ENCODE results near the gene GSTA5. TPM values are rescaled to one million over a fixed set of nuclear protein-coding genes. Genes with fewer than 3 reads are reported as not detected.
"Not testable (repeated sequence)": the region's sequence is repeated elsewhere in the genome, so short reads cannot be mapped to it uniquely, and the experiment has no call there.

Gene GSTA5
- total RNA-seq, 4 donors from 2014 or later, result not detected

DNA sequence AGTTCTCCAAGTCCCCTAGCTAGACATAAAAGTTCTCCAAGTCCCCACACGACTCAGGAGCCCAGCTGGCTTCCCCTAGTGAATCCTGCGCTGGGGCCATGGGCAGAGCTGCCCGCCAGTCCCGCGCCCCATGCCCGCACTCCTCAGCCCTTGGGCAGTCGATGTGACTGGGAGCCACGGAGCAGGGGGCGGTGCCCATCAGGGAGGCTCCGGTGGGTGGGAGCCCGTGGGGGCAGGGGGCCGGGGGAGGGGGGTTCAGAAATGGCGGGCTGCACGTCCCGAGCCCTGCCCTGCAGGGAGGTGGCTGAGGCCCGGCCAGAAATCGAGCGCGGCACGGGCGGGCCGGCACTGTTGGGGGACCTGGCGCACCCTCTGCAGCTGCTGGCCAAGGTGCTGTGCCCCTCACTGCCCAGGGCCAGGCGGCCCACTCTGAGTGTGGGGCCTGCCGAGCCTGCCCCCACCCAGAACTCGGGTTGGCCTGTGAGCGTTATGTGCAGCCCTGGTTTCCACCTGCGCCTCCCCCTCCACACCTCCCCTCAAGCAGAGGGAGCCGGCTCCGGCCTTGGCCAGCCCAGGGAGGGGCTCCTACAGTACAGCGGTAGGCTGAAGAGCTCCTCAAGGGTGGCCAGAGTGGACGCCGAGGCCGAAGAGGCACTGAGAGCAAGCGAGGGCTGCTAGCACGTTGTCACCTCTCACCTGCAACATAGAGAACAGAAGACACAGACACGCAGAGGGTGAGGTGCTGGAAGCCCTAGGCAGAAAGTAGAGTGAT is 11.4 kb downstream of the GSTA5 start:
- WGBS, 2 donors, result 84 to 90% methylated on average over 33 of the region's 37 CpGs
- no peaks in the 10 kb centered on the region for H3K4me1 ChIP-seq
- H3K9me3 ChIP-seq, result no peaks in the 10 kb centered on the region
- no peak for DNase-seq (ENCODE audit: low spot score in 2 of 2)
- H3K36me3 ChIP-seq, result no peaks in the 10 kb centered on the region
- H3K27ac ChIP-seq, result no peak overlapping the region
- TF ChIP-seq, protein P1, sequence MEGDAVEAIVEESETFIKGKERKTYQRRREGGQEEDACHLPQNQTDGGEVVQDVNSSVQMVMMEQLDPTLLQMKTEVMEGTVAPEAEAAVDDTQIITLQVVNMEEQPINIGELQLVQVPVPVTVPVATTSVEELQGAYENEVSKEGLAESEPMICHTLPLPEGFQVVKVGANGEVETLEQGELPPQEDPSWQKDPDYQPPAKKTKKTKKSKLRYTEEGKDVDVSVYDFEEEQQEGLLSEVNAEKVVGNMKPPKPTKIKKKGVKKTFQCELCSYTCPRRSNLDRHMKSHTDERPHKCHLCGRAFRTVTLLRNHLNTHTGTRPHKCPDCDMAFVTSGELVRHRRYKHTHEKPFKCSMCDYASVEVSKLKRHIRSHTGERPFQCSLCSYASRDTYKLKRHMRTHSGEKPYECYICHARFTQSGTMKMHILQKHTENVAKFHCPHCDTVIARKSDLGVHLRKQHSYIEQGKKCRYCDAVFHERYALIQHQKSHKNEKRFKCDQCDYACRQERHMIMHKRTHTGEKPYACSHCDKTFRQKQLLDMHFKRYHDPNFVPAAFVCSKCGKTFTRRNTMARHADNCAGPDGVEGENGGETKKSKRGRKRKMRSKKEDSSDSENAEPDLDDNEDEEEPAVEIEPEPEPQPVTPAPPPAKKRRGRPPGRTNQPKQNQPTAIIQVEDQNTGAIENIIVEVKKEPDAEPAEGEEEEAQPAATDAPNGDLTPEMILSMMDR (IDR thresholded peaks at IDR 0.05), result no peak
- no peak for TF ChIP-seq POLR2A (IDR thresholded peaks at IDR 0.05)
- TF ChIP-seq EP300 (IDR thresholded peaks at IDR 0.05), result no peak
- no peak overlapping the region for H3K4me3 ChIP-seq
- no peaks in the 10 kb centered on the region for H3K27me3 ChIP-seq

DNA sequence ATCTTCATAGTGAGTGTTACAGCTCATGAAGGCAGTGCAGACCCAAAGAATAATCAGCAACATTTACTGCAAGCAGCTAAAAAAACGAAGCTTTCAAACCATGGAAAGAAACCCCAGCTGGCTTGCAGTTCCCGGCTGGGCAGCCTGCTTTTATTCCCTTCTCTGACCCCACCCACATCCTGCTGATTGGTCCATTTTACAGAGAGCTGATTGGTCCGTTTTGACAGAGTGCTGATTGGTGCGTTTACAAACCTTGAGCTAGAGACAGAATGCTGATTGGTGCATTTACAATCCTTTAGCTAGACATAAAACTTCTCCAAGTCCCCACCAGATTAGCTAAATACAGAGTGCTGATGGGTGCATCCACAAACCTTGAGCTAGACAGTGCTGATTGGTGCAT is 12.0 kb downstream of the GSTA5 start:
- H3K36me3 ChIP-seq; H3K27ac ChIP-seq; DNase-seq (ENCODE audit: low spot score in 2 of 2); H3K27me3 ChIP-seq; H3K4me3 ChIP-seq; H3K9me3 ChIP-seq; H3K4me1 ChIP-seq: not testable (repeated sequence)
- 81% methylated on average over 4 of the region's 4 CpGs for WGBS, 2 donors

DNA sequence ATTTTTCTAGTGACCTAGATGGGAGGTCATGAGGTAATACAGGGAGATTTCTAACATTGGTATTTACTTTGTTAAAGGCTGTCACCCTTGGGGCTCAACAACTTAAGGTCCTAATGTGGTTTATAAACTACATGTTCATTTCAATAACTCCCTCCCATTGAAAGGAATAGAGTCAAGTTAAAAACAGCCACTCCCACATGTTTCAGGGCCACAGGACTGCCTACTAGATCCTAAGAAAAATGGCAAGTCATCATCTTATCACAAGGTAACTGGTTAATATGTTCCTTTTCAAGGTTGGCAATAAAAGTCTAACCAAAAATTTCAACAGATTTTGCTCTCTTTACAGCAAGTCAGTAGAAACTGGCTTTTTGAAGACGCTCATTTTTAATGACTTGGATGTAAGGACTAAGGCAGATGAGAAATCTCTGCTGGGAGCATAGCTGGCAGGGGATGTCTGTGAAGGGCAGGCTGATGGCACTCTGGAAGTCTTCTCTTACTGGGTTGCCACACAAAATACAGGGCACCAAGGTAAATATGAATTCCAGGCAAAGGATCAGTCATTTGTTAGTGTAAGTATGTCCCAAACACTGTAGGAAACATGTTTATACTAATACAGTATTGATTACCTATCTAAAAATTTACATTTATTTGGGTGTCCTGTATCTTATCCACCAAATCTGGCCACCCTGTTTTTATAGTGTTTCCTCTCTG is 13.4 kb downstream of the GSTA5 start:
- H3K27ac ChIP-seq; DNase-seq (ENCODE audit: low spot score in 2 of 2); H3K9me3 ChIP-seq: not testable (repeated sequence)

DNA sequence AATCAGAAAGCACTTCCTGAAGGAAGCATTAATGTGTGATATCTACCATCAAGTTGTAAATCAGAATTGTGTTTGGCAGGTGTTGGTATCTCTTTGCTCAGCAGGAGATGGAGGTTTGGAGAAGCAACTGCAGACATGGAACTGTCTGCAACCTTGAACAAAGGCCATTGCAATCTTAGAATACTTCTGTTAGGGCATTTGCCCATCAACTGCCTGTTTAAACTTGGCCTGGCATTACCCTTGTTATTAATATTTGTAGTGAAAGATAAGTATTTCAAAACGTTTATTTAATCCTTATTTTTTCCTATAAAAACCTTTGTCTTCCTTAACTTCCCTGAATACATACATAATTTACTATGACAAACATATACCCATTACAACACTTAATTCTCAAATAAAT is 14.1 kb downstream of the GSTA5 start:
- DNase-seq (ENCODE audit: low spot score in 2 of 2), result no peak
- peaks cover 0 to 9% (median 0%) of the 10 kb centered on the region in 4 donors for H3K9me3 ChIP-seq
- no peaks in the 10 kb centered on the region for H3K36me3 ChIP-seq
- no peaks in the 10 kb centered on the region for H3K4me1 ChIP-seq
- TF ChIP-seq, protein P1 (IDR thresholded peaks at IDR 0.05), result no peak
- no peak for TF ChIP-seq EP300 (IDR thresholded peaks at IDR 0.05)
- TF ChIP-seq POLR2A (IDR thresholded peaks at IDR 0.05), result no peak
- no peaks in the 10 kb centered on the region for H3K27me3 ChIP-seq
- no peak overlapping the region for H3K4me3 ChIP-seq
- H3K27ac ChIP-seq, result no peak overlapping the region
- WGBS, 2 donors, result 40 to 46% methylated on average over 1 of the region's 1 CpG

More for the DNA sequence above, 13.4 kb downstream of the GSTA5 start:
- 89 to 92% methylated on average over 1 of the region's 1 CpG for WGBS, 2 donors
- H3K4me1 ChIP-seq, H3K27me3 ChIP-seq, H3K4me3 ChIP-seq, H3K36me3 ChIP-seq: not testable (repeated sequence)

DNA sequence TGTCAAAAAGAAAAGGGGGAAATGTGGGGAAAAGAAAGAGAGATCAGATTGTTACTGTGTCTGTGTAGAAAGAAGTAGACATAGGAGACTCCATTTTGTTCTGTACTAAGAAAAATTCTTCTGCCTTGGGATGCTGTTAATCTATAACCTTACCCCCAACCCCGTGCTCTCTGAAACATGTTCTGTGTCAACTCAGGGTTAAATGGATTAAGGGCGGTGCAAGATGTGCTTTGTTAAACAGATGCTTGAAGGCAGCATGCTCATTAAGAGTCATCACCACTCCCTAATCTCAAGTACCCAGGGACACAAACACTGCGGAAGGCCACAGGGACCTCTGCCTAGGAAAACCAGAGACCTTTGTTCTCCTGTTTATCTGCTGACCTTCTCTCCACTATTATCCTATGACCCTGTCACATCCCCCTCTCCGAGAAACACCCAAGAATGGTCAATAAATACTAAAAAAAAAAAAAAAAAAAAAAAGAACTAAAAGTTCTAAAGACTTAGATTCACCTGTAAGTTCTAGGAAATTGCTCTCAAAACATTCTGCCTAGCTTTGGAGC is 14.6 kb downstream of the GSTA5 start:
- not testable (repeated sequence) for DNase-seq (ENCODE audit: low spot score in 2 of 2); H3K27ac ChIP-seq; H3K4me3 ChIP-seq; H3K27me3 ChIP-seq; H3K4me1 ChIP-seq; H3K36me3 ChIP-seq
- 74 to 84% methylated on average over 4 of the region's 4 CpGs for WGBS, 2 donors
- peaks cover 0 to 13% (median 0%) of the 10 kb centered on the region in 4 donors for H3K9me3 ChIP-seq

DNA sequence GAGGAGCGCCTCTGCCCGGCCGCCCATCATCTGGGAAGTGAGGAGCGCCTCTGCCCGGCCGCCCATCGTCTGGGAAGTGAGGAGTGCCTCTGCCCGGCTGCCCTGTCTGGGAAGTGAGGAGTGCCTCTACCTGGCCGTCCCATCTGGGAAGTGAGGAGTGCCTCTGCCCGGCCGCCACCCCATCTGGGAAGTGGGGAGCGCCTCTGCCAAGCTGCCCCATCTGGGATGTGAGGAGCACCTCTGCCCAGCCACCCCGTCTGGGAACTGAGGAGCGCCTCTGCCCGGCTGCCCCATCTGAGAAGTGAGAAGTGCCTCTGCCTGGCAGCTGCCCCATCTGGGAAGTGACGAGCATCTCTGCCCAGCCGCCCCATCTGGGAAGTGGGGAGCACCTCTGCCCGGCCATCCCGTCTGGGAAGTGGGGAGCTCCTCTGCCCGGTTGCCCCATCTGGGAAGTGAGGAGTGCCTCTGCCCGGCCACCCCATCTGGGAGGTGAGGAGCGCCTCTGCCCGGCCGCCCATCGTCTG is 15.3 kb downstream of the GSTA5 start:
- WGBS, 2 donors, result 88 to 91% methylated on average over 21 to 24 of the region's 25 CpGs
- H3K27me3 ChIP-seq; H3K4me3 ChIP-seq; H3K36me3 ChIP-seq; DNase-seq (ENCODE audit: low spot score in 2 of 2); H3K27ac ChIP-seq; H3K4me1 ChIP-seq: not testable (repeated sequence)
- H3K9me3 ChIP-seq, result peaks cover 0 to 13% (median 0%) of the 10 kb centered on the region in 4 donors

DNA sequence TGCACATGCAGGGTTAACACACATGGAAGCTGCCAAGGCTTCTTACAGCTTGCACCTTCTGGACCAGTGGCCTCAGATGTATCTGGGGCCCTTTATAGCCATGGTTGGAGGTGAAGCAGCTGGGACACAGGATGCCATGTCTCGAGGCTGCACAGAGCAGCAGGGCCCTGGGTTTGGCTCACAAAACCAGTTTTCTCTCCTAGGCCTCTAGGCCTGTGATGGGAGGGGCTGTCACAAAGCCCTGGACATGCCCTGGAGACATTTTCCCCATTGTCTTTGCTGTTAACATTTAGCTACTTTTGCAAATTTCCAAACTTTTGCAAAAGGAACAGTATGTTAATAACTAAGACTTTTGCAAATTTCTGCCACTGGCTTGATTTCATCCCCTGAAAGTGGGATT is 18.8 kb downstream of the GSTA5 start:
- Histone ChIP-seq H3K9me3 (peaks cover 0 to 13% (median 0%) of the 10 kb centered on the region in 4 donors), H3K27ac (no peak overlapping the region), H3K4me1 (no peaks in the 10 kb centered on the region), H3K27me3 (no peaks in the 10 kb centered on the region), H3K4me3 (no peak overlapping the region), H3K36me3 (no peaks in the 10 kb centered on the region)
- TF ChIP-seq, protein P1 (IDR thresholded peaks at IDR 0.05), result no peak
- no peak for TF ChIP-seq EP300 (IDR thresholded peaks at IDR 0.05)
- no peak for DNase-seq (ENCODE audit: low spot score in 2 of 2)
- WGBS, 2 donors, result 86 to 92% methylated on average over 1 of the region's 1 CpG

All from tibial nerve (tissue), 4 donors.